ENCODE data around the gene TRIM10. TPM values are rescaled to one million over a fixed set of nuclear protein-coding genes. Genes with fewer than 3 reads are reported as not detected.

The TRIM10 gene
- total and polyA plus RNA-seq, 2 donors from 2014 or later, result 0.79 to 1.5 TPM

DNA sequence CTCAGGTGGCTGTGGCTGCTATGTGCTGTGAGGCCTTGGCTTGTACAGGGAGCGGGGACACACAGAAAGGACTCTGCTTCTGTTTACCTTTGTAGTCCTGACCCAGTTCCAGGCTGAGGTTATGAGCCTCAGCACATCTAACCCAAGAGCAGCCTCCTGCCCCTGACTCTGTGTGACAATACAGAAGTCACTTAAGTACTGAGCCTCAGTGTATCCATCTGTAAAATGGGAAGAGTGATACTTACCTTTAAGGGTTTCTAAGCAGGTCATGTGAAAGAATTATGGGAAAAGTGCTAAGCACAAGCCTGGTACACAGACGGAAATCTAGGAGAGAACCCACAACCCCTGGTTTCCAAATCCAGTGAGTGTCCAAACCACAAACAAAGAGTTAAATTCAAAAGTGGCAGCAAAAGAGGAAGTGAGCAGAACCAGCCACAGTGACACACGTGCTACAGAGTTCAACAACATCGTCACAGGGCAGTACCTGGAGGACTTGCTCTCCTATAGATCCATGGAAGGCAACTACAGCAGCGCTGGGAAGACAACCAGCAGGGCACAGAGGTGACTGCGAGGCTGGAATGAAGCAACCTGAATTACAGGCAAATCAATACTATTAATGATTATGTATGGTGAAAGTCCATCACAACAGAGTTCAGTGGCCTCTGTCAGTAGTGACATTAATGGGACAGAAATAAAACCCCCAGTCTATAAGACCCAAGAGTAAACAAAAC lies 39.7 kb upstream of the TRIM10 start:
- intact Hi-C loops (cut with DNase I), result no loop called here
- no peak for FAIRE-seq
- Histone ChIP-seq H3K4me3 (ENCODE audit: low read length in 3 of 3) (no peak overlapping the region), H3K9ac (ENCODE audit: low read length in 3 of 3) (no peak overlapping the region), H3K4me1 (ENCODE audit: control insufficient read depth in 2 of 3, insufficient read depth in 2 of 3, low read depth in 1 of 3, low read length in 3 of 3) (peaks cover 0 to 15% (median 11%) of the 10 kb centered on the region in 3 donors), H3K36me3 (ENCODE audit: control insufficient read depth in 2 of 3, insufficient read depth in 3 of 3, low read length in 3 of 3) (peaks cover 3 to 40% (median 30%) of the 10 kb centered on the region in 3 donors), H3K27me3 (ENCODE audit: control insufficient read depth, insufficient read depth, low read length) (no peaks in the 10 kb centered on the region), H3K9me3 (ENCODE audit: control insufficient read depth in 2 of 3, insufficient read depth in 1 of 3, low read length in 3 of 3) (no peaks in the 10 kb centered on the region), H3K27ac (ENCODE audit: low read depth in 2 of 2, low read length in 2 of 2) (no peak overlapping the region)
- no peak for DNase-seq
- TF ChIP-seq, protein P1, sequence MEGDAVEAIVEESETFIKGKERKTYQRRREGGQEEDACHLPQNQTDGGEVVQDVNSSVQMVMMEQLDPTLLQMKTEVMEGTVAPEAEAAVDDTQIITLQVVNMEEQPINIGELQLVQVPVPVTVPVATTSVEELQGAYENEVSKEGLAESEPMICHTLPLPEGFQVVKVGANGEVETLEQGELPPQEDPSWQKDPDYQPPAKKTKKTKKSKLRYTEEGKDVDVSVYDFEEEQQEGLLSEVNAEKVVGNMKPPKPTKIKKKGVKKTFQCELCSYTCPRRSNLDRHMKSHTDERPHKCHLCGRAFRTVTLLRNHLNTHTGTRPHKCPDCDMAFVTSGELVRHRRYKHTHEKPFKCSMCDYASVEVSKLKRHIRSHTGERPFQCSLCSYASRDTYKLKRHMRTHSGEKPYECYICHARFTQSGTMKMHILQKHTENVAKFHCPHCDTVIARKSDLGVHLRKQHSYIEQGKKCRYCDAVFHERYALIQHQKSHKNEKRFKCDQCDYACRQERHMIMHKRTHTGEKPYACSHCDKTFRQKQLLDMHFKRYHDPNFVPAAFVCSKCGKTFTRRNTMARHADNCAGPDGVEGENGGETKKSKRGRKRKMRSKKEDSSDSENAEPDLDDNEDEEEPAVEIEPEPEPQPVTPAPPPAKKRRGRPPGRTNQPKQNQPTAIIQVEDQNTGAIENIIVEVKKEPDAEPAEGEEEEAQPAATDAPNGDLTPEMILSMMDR (IDR thresholded peaks at IDR 0.05; ENCODE audit: borderline replicate concordance, extremely low read depth, insufficient read depth), result no peak

DNA sequence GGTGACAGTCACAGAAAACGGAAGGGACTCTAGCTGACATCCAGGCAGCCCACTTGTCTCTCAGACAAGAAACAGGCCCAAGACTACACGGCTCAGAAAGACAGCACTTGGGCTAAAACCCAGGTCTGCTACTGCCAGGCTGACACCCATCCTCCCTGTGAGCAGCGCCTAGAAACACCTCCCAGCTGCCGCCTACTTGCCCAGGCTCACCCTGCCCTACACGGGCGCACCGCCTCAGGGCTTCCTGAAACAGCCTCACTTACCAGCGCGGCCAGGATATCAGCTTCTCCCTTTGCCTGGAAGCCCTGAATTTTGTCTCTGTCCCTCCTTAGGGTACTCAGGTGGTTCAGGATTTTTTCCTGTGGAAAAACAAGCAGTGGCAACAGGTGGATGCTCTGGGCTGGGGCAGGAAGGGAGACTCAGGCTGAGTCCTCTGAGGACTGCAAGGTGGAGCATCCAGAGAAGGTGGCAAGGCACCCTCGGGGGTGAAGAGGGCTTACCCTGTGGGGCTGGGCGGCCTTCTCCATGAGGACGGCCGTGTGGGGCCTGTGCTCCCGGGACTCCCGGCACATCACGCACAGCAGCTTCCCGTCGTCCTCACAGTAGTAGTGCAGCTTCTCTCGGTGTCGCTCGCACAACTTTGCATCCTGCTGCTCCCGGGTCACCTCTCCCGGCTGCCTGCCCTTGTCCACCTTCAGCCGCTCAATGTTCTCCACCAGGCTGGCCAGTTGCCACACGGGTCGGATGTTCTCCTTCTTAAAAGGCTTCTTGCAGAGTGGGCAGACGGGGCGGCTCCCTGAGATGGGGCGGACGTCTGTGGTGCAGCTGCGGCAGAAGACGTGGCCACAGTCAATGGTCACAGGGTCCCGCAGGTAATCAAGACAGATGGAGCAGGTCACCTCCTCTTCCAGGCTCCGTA lies 37.4 kb upstream of the TRIM10 start:
- no peak overlapping the region for H3K9ac ChIP-seq (ENCODE audit: low read length in 3 of 3)
- FAIRE-seq (no peak), DNase-seq (peak in 1 of 5 donors; percentile 72)
- TF ChIP-seq, protein P1 (IDR thresholded peaks at IDR 0.05; ENCODE audit: borderline replicate concordance, extremely low read depth, insufficient read depth), result no peak
- H3K27me3 ChIP-seq (ENCODE audit: control insufficient read depth, insufficient read depth, low read length), result no peaks in the 10 kb centered on the region
- no peak overlapping the region for H3K27ac ChIP-seq (ENCODE audit: low read depth in 2 of 2, low read length in 2 of 2)
- intact Hi-C loops (cut with DNase I), result no loop called here
- H3K4me1 ChIP-seq (ENCODE audit: control insufficient read depth in 2 of 3, insufficient read depth in 2 of 3, low read depth in 1 of 3, low read length in 3 of 3), result peaks cover 0 to 5% (median 4%) of the 10 kb centered on the region in 3 donors
- H3K9me3 ChIP-seq (ENCODE audit: control insufficient read depth in 2 of 3, insufficient read depth in 1 of 3, low read length in 3 of 3), result no peaks in the 10 kb centered on the region
- peaks cover 3 to 49% (median 33%) of the 10 kb centered on the region in 3 donors for H3K36me3 ChIP-seq (ENCODE audit: control insufficient read depth in 2 of 3, insufficient read depth in 3 of 3, low read length in 3 of 3)
- no peak overlapping the region for H3K4me3 ChIP-seq (ENCODE audit: low read length in 3 of 3)

DNA sequence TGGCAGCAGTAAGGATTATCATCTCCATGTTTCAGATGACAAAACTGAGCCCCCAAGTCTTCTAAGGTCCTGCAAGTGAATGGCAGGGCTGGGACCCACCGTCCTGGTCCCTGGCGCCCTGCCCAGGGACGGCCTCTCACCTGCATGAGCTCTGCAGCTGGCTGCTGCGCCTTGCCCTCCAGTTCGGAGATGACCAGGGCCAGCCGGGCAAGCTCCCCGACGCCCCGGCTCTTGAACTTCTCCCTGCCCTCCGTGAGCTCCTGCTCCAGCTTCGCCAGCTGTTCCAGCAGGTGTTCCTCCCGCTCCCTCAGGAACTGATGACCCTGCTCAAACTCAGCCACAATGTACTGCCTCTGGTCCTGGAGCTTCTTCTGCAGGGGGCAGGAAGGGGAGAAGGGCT lies 35.4 kb upstream of the TRIM10 start:
- H3K27me3 ChIP-seq (ENCODE audit: control insufficient read depth, insufficient read depth, low read length), result no peaks in the 10 kb centered on the region
- no peak overlapping the region for H3K9ac ChIP-seq (ENCODE audit: low read length in 3 of 3)
- TF ChIP-seq, protein P1 (IDR thresholded peaks at IDR 0.05; ENCODE audit: borderline replicate concordance, extremely low read depth, insufficient read depth), result no peak
- peaks cover 0 to 2% (median 0%) of the 10 kb centered on the region in 3 donors for H3K4me1 ChIP-seq (ENCODE audit: control insufficient read depth in 2 of 3, insufficient read depth in 2 of 3, low read depth in 1 of 3, low read length in 3 of 3)
- DNase-seq, result no peak
- H3K9me3 ChIP-seq (ENCODE audit: control insufficient read depth in 2 of 3, insufficient read depth in 1 of 3, low read length in 3 of 3), result no peaks in the 10 kb centered on the region
- H3K27ac ChIP-seq (ENCODE audit: low read depth in 2 of 2, low read length in 2 of 2), result no peak overlapping the region
- H3K4me3 ChIP-seq (ENCODE audit: low read length in 3 of 3), result no peak overlapping the region
- H3K36me3 ChIP-seq (ENCODE audit: control insufficient read depth in 2 of 3, insufficient read depth in 3 of 3, low read length in 3 of 3), result peaks cover 3 to 49% (median 33%) of the 10 kb centered on the region in 3 donors
- intact Hi-C loops (cut with DNase I), result no loop called here
- FAIRE-seq, result no peak
